WTC11 (cell line): ENCODE results near the gene MTHFS. TPM values are rescaled to one million over a fixed set of nuclear protein-coding genes. Genes with fewer than 3 reads are reported as not detected.

Experiments
- ATAC-seq: fragments of 200-7000 bp; cut with Tn5 transposase; 2 replicates; pipeline ENCODE4 v1.10.0; 2021; ENCODE audit warnings: mild to moderate bottlenecking, moderate library complexity
- CTCF ChIA-PET: fragments of 300-600 bp; sonication (Branson Sonifier 250); formaldehyde crosslinking; loops from one replicate; lab custom pipeline; 2021; ENCODE audit warnings: antibody characterized with exemption; lab: Charles Lee
- POLR2A ChIA-PET: fragments of 350-600 bp; sonication (Branson Sonifier 250); formaldehyde crosslinking; loops from one replicate; lab custom pipeline; 2021; ENCODE audit warnings: antibody characterized with exemption; lab: Charles Lee
- DNase-seq: peaks from one replicate; pipeline ENCODE4 v3.0.0; 2021; ENCODE audit warnings: low spot score
- H3K27ac Mint-ChIP-seq: 2 replicates; pipeline ENCODE4 v1.8.0; 2021; ENCODE audit warnings: mixed read lengths
- H3K27me3 Mint-ChIP-seq: 2 replicates; pipeline ENCODE4 v1.8.0; 2021; ENCODE audit warnings: low read depth, mild to moderate bottlenecking, moderate library complexity, mixed read lengths
- H3K36me3 Mint-ChIP-seq: 2 replicates; pipeline ENCODE4 v1.8.0; 2021; ENCODE audit warnings: mixed read lengths
- H3K4me1 Mint-ChIP-seq: 2 replicates; pipeline ENCODE4 v1.8.0; 2022; ENCODE audit warnings: mixed read lengths
- H3K4me3 Mint-ChIP-seq: 2 replicates; pipeline ENCODE4 v1.8.0; 2021; ENCODE audit warnings: mild to moderate bottlenecking, moderate library complexity, mixed read lengths
- H3K9me3 Mint-ChIP-seq: 2 replicates; pipeline ENCODE4 v1.8.0; 2021; ENCODE audit warnings: mixed read lengths
- ATF1 ChIP-seq: sonication (generic); formaldehyde crosslinking; IDR thresholded peaks from 2 replicates; pipeline ENCODE4 v1.8.1; 2023; ENCODE audit warnings: mild to moderate bottlenecking, moderate library complexity, missing genetic modification reagents
- ATF6 ChIP-seq: sonication (generic); formaldehyde crosslinking; IDR thresholded peaks from 2 replicates; pipeline ENCODE4 v1.8.1; 2023; ENCODE audit warnings: mild to moderate bottlenecking, missing genetic modification reagents
- E2F5 ChIP-seq: sonication (generic); formaldehyde crosslinking; IDR thresholded peaks from 2 replicates; pipeline ENCODE4 v1.8.1; 2022; ENCODE audit warnings: mild to moderate bottlenecking, moderate library complexity, missing genetic modification reagents
- GABPB1 ChIP-seq: sonication (generic); formaldehyde crosslinking; IDR thresholded peaks from 2 replicates; pipeline ENCODE4 v1.8.1; 2023; ENCODE audit warnings: mild to moderate bottlenecking, missing genetic modification reagents
- GTF2I ChIP-seq: fragments of 250-450 bp; sonication (Bioruptor Pico); conservative IDR thresholded peaks from 2 replicates; pipeline ENCODE4 v1.4.0; 2021; ENCODE audit warnings: mild to moderate bottlenecking
- HMGXB4 ChIP-seq: sonication (generic); formaldehyde crosslinking; IDR thresholded peaks from 2 replicates; pipeline ENCODE4 v1.8.1; 2023; ENCODE audit warnings: mild to moderate bottlenecking, moderate library complexity, missing genetic modification reagents
- MXD4 ChIP-seq: fragments of 250-450 bp; sonication (Bioruptor Pico); IDR thresholded peaks from 2 replicates; pipeline ENCODE4 v1.8.0; 2021; ENCODE audit warnings: mild to moderate bottlenecking, moderate library complexity, borderline replicate concordance
- NR1H2 ChIP-seq: sonication (generic); formaldehyde crosslinking; IDR thresholded peaks from 2 replicates; pipeline ENCODE4 v1.9.0; 2021; ENCODE audit warnings: mild to moderate bottlenecking, moderate library complexity, missing genetic modification reagents
- SOX15 ChIP-seq: fragments of 250-450 bp; sonication (Bioruptor Pico); IDR thresholded peaks from 2 replicates; pipeline ENCODE4 v1.9.0; 2021; ENCODE audit warnings: mild to moderate bottlenecking
- ZNF281 ChIP-seq: sonication (generic); formaldehyde crosslinking; IDR thresholded peaks from 2 replicates; pipeline ENCODE4 v1.8.0; 2023; ENCODE audit warnings: mild to moderate bottlenecking, missing genetic modification reagents
- ZNF396 ChIP-seq: fragments of 250-450 bp; sonication (Bioruptor Pico); IDR thresholded peaks from 2 replicates; pipeline ENCODE4 v1.8.0; 2021; ENCODE audit warnings: mild to moderate bottlenecking, moderate library complexity, borderline replicate concordance
- ZNF423 ChIP-seq: fragments of 250-450 bp; sonication (Bioruptor Pico); IDR thresholded peaks from 2 replicates; pipeline ENCODE4 v2.1.2; 2022; ENCODE audit warnings: mild to moderate bottlenecking, moderate library complexity
- ZNF671 ChIP-seq: fragments of 250-450 bp; sonication (Bioruptor Pico); IDR thresholded peaks from 2 replicates; pipeline ENCODE4 v1.8.0; 2021; ENCODE audit warnings: mild to moderate bottlenecking
- total RNA-seq: library from RNA; stranded (reverse); gene quantifications from 3 replicates; pipeline ENCODE4 v1.2.3, GENCODE V29; 2021
- TF ChIP-seq, protein P1 (sequence below): sonication (generic); formaldehyde crosslinking; IDR thresholded peaks from 2 replicates; pipeline ENCODE4 v1.8.1; 2023; ENCODE audit warnings: mild to moderate bottlenecking, missing genetic modification reagents, moderate library complexity
- TF ChIP-seq, protein P2 (sequence below): sonication (generic); formaldehyde crosslinking; IDR thresholded peaks from 2 replicates; pipeline ENCODE4 v1.8.1; 2022; ENCODE audit warnings: missing genetic modification reagents, borderline replicate concordance
- TF ChIP-seq, protein P3 (sequence below): sonication (generic); formaldehyde crosslinking; IDR thresholded peaks from 2 replicates; pipeline ENCODE4 v1.8.0; 2022; ENCODE audit warnings: missing genetic modification reagents

MTHFS gene
- total RNA-seq, 1 experiment from 2014 or later, result 24.8 TPM

DNA sequence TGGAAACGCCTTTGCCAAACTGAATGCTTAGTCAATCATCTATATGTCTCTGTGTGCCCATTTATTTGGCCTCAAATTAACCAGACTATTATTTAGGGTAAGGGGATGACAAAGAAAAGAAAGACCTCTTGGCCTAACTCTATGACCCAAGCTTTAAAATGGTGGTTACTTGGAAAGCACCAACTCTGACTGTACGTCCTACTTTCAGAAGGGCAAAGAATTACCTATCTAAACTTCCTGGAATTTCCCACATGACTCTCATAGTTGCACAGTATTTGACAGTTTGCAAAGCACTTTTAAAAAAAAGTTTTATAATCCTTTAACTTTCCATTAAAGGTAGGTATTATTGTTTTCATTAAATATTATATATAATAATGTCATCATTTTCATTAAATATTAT lies 6.3 kb upstream of the MTHFS start:
- H3K36me3 Mint-ChIP-seq, result peaks cover 16% of the 10 kb centered on the region
- H3K4me3 Mint-ChIP-seq, result no peak overlapping the region
- peaks cover 8% of the 10 kb centered on the region for H3K4me1 Mint-ChIP-seq
- DNase-seq (no peak), ATAC-seq (no peak)
- H3K27me3 Mint-ChIP-seq, result no peaks in the 10 kb centered on the region
- peaks cover 13% of the 10 kb centered on the region for H3K9me3 Mint-ChIP-seq
- no peak overlapping the region for H3K27ac Mint-ChIP-seq
- POLR2A ChIA-PET, result interaction anchor here (1.2 kb wide), 1 partner anchor 20 kb away, joined by 4 read pairs; no protein-coding TSS in a partner anchor
- CTCF ChIA-PET, result no interaction called here
- TF ChIP-seq ZNF396 (CRISPR knock-in tag) (no peak), SOX15 (CRISPR knock-in tag) (no peak), GTF2I (CRISPR knock-in tag) (no peak), ZNF423 (CRISPR knock-in tag) (no peak), E2F5 (CRISPR knock-in tag) (no peak), ZNF671 (CRISPR knock-in tag) (no peak), HMGXB4 (CRISPR knock-in tag) (no peak), ATF1 (CRISPR knock-in tag) (no peak), ATF6 (CRISPR knock-in tag) (no peak), MXD4 (CRISPR knock-in tag) (no peak), NR1H2 (CRISPR knock-in tag) (no peak), GABPB1 (CRISPR knock-in tag) (no peak), ZNF281 (CRISPR knock-in tag) (no peak)
- TF ChIP-seq, protein P1, sequence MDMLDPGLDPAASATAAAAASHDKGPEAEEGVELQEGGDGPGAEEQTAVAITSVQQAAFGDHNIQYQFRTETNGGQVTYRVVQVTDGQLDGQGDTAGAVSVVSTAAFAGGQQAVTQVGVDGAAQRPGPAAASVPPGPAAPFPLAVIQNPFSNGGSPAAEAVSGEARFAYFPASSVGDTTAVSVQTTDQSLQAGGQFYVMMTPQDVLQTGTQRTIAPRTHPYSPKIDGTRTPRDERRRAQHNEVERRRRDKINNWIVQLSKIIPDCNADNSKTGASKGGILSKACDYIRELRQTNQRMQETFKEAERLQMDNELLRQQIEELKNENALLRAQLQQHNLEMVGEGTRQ (CRISPR knock-in tag), result no peak
- TF ChIP-seq, protein P2, sequence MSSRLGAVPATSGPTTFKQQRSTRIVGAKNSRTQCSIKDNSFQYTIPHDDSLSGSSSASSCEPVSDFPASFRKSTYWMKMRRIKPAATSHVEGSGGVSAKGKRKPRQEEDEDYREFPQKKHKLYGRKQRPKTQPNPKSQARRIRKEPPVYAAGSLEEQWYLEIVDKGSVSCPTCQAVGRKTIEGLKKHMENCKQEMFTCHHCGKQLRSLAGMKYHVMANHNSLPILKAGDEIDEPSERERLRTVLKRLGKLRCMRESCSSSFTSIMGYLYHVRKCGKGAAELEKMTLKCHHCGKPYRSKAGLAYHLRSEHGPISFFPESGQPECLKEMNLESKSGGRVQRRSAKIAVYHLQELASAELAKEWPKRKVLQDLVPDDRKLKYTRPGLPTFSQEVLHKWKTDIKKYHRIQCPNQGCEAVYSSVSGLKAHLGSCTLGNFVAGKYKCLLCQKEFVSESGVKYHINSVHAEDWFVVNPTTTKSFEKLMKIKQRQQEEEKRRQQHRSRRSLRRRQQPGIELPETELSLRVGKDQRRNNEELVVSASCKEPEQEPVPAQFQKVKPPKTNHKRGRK (CRISPR knock-in tag), result no peak
- TF ChIP-seq, protein P3, sequence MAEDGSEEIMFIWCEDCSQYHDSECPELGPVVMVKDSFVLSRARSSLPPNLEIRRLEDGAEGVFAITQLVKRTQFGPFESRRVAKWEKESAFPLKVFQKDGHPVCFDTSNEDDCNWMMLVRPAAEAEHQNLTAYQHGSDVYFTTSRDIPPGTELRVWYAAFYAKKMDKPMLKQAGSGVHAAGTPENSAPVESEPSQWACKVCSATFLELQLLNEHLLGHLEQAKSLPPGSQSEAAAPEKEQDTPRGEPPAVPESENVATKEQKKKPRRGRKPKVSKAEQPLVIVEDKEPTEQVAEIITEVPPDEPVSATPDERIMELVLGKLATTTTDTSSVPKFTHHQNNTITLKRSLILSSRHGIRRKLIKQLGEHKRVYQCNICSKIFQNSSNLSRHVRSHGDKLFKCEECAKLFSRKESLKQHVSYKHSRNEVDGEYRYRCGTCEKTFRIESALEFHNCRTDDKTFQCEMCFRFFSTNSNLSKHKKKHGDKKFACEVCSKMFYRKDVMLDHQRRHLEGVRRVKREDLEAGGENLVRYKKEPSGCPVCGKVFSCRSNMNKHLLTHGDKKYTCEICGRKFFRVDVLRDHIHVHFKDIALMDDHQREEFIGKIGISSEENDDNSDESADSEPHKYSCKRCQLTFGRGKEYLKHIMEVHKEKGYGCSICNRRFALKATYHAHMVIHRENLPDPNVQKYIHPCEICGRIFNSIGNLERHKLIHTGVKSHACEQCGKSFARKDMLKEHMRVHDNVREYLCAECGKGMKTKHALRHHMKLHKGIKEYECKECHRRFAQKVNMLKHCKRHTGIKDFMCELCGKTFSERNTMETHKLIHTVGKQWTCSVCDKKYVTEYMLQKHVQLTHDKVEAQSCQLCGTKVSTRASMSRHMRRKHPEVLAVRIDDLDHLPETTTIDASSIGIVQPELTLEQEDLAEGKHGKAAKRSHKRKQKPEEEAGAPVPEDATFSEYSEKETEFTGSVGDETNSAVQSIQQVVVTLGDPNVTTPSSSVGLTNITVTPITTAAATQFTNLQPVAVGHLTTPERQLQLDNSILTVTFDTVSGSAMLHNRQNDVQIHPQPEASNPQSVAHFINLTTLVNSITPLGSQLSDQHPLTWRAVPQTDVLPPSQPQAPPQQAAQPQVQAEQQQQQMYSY (CRISPR knock-in tag), result no peak
